Esophagus muscularis mucosa (tissue), 3 donors: Measurements from ENCODE around the gene CREB3L2.

Source experiments
- POLR2AphosphoS5 ChIP-seq, 2 donors: sonication (generic); formaldehyde crosslinking; IDR thresholded peaks; one replicate each; pipeline ENCODE4 v1.6.1; 2017; ENCODE audit warnings: antibody characterized with exemption in 2 of 2
- TF ChIP-seq, protein P1 (sequence below), 3 experiments: fragments of 200-600 bp in 2 of 3; fragments of 450-650 bp in 1 of 3; sonication (generic) in 2 of 3; IDR thresholded peaks; one replicate each; pipeline ENCODE4 v1.5.1; 2017 to 2019; ENCODE audit warnings: antibody characterized with exemption in 3 of 3, mild to moderate bottlenecking in 2 of 3, moderate library complexity in 1 of 3

DNA sequence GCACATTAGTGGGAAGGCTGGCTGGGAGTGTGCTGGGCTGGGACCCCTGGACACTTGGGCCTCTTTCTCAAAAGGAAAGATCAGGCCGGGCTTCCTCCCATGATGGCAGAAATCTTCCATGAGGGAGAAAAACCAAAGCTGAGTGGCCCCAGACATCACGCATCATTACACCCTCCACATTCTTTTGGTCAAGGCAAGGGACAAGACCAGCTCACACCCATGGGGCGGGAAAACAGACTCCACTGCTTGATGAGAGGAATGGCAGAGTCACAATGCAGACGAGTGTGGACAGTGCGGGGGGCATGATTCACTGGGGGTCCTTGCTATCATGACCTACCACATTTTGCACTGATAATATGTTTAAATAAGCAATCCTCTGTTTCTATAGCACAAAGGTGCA, 73.3 kb downstream of the CREB3L2 start:
- TF ChIP-seq, protein P1, sequence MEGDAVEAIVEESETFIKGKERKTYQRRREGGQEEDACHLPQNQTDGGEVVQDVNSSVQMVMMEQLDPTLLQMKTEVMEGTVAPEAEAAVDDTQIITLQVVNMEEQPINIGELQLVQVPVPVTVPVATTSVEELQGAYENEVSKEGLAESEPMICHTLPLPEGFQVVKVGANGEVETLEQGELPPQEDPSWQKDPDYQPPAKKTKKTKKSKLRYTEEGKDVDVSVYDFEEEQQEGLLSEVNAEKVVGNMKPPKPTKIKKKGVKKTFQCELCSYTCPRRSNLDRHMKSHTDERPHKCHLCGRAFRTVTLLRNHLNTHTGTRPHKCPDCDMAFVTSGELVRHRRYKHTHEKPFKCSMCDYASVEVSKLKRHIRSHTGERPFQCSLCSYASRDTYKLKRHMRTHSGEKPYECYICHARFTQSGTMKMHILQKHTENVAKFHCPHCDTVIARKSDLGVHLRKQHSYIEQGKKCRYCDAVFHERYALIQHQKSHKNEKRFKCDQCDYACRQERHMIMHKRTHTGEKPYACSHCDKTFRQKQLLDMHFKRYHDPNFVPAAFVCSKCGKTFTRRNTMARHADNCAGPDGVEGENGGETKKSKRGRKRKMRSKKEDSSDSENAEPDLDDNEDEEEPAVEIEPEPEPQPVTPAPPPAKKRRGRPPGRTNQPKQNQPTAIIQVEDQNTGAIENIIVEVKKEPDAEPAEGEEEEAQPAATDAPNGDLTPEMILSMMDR (IDR thresholded peaks at IDR 0.05), result no peak
- TF ChIP-seq POLR2AphosphoS5 (IDR thresholded peaks at IDR 0.05), result no peak
